CD4-positive, alpha-beta T cell (primary cell): ENCODE results near the gene UNKL. TPM values are rescaled to one million over a fixed set of nuclear protein-coding genes. Genes with fewer than 3 reads are reported as not detected.
A peak's percentile ranks its signal among the peaks of the same experiment; 100 is the strongest.

Experiments
- ATAC-seq: fragments of 200-7000 bp; cut with Tn5 transposase; one replicate; pipeline ENCODE4 v1.10.0; 2022; ENCODE audit warnings: mild to moderate bottlenecking; ENCODE audit not compliant: poor library complexity
- CTCF ChIA-PET: fragments of 350-600 bp; sonication (Branson Sonifier 250); formaldehyde crosslinking; loops from one replicate; lab custom pipeline; 2021; ENCODE audit warnings: antibody characterized with exemption, inconsistent platforms; lab: Charles Lee
- POLR2A ChIA-PET: fragments of 350-600 bp; sonication (Branson Sonifier 250); formaldehyde crosslinking; loops from one replicate; lab custom pipeline; 2021; ENCODE audit warnings: antibody characterized with exemption, inconsistent platforms; lab: Charles Lee
- DNase-seq, 14 experiments: peaks; one replicate each; pipeline ENCODE4 v3.0.0-alpha.2; 2013 to 2020; ENCODE audit warnings: mixed read lengths in 2 of 14
- H3K27ac ChIP-seq, 2 donors: one replicate each; pipeline versions ENCODE4 v1.5.1 to v1.7.0; 2013; ENCODE audit warnings: low read length in 2 of 2, low read depth in 1 of 2, mild to moderate bottlenecking in 1 of 2
- H3K27me3 ChIP-seq, 2 experiments: 1 replicate in 1 of 2; 2 replicates in 1 of 2; pipeline versions ENCODE4 v1.6.1 to v1.7.0; 2013; ENCODE audit warnings: low read length in 2 of 2, control low read depth in 1 of 2, mild to moderate bottlenecking in 1 of 2, moderate library complexity in 1 of 2; ENCODE audit not compliant: insufficient read depth in 2 of 2, control insufficient read depth in 1 of 2
- H3K36me3 ChIP-seq: one replicate; pipeline ENCODE4 v1.6.1; 2013; ENCODE audit warnings: low read length, control low read depth; ENCODE audit not compliant: insufficient read depth
- H3K4me1 ChIP-seq: one replicate; pipeline ENCODE4 v1.6.1; 2013; ENCODE audit warnings: low read length, control low read depth; ENCODE audit not compliant: insufficient read depth
- H3K4me3 ChIP-seq: one replicate; pipeline ENCODE4 v1.5.1; 2013; ENCODE audit warnings: mild to moderate bottlenecking, low read length, moderate library complexity
- H3K9me3 ChIP-seq, 2 experiments: 1 replicate in 1 of 2; 2 replicates in 1 of 2; pipeline versions ENCODE4 v1.6.1 to v1.7.0; 2013; ENCODE audit warnings: low read length in 2 of 2, mild to moderate bottlenecking in 2 of 2, control low read depth in 1 of 2, moderate library complexity in 1 of 2; ENCODE audit not compliant: control insufficient read depth in 1 of 2, insufficient read depth in 1 of 2
- H3K27ac Mint-ChIP-seq: one replicate; pipeline ENCODE4 v1.8.0; 2020; ENCODE audit warnings: mixed read lengths
- H3K27me3 Mint-ChIP-seq: one replicate; pipeline ENCODE4 v1.8.0; 2021; ENCODE audit warnings: mixed read lengths
- H3K36me3 Mint-ChIP-seq: one replicate; pipeline ENCODE4 v1.8.0; 2021; ENCODE audit warnings: low read depth, mixed read lengths
- H3K4me1 Mint-ChIP-seq: one replicate; pipeline ENCODE4 v1.8.0; 2021; ENCODE audit warnings: low read depth, mixed read lengths
- H3K4me3 Mint-ChIP-seq: one replicate; pipeline ENCODE4 v1.8.0; 2020; ENCODE audit warnings: mild to moderate bottlenecking, mixed read lengths
- H3K9me3 Mint-ChIP-seq: one replicate; pipeline ENCODE4 v1.8.0; 2020; ENCODE audit warnings: mixed read lengths
- CTCF ChIP-seq: fragments of 200-600 bp; IDR thresholded peaks from one replicate; pipeline ENCODE4 v1.8.0; 2022; ENCODE audit warnings: antibody characterized with exemption, mild to moderate bottlenecking
- intact Hi-C, 2 experiments: fragments of 100-400 bp; cut with DNase I in 1 of 2; cut with micrococcal nuclease in 1 of 2; formaldehyde crosslinking; loops; one replicate each; pipeline versions ENCODE4 v1.15.1 to v1.9.0; 2023 to 2025; cut with DNase I, micrococcal nuclease
- total RNA-seq, 174 experiments: library from RNA in 2 of 174; stranded (reverse) in 2 of 174; gene quantifications; one replicate each; pipeline ENCODE4 v1.2.3 and lab custom pipeline; 2021 to 2026

Gene UNKL
- total RNA-seq, 2 experiments from 2014 or later = 52.6 to 53.2 TPM

- H3K27ac ChIP-seq = no peak overlapping the region
- no peak for ATAC-seq
- Mint-ChIP-seq H3K4me1 (no peaks in the 10 kb centered on the region), H3K36me3 (no peaks in the 10 kb centered on the region), H3K27ac (no peak overlapping the region), H3K4me3 (no peak overlapping the region), H3K27me3 (no peaks in the 10 kb centered on the region), H3K9me3 (no peaks in the 10 kb centered on the region)
- H3K27me3 ChIP-seq = peaks cover 0 to 5% of the 10 kb centered on the region in 2 experiments
- no peak for DNase-seq
- CTCF ChIA-PET = no interaction called here
- intact Hi-C loops = no loop called here
- TF ChIP-seq CTCF = no peak
- peaks cover 7% of the 10 kb centered on the region for H3K4me1 ChIP-seq
- POLR2A ChIA-PET = no interaction called here
- H3K9me3 ChIP-seq = no peaks in the 10 kb centered on the region
- H3K4me3 ChIP-seq = no peak overlapping the region
- no peaks in the 10 kb centered on the region for H3K36me3 ChIP-seq
Measured at GRCh38 chr16:1435921-1436697, 21.6 kb upstream of the UNKL start.

GRCh38 chr16:1434644-1435592 lies 20.4 kb upstream of the UNKL start:
- no peak for DNase-seq
- ChIA-PET CTCF (no interaction called here), POLR2A (no interaction called here)
- Mint-ChIP-seq H3K4me3 (no peak overlapping the region), H3K36me3 (no peaks in the 10 kb centered on the region), H3K27ac (no peak overlapping the region), H3K9me3 (no peaks in the 10 kb centered on the region), H3K4me1 (no peaks in the 10 kb centered on the region), H3K27me3 (no peaks in the 10 kb centered on the region)
- Histone ChIP-seq H3K27me3 (peaks cover 0 to 5% of the 10 kb centered on the region in 2 experiments), H3K36me3 (no peaks in the 10 kb centered on the region), H3K9me3 (no peaks in the 10 kb centered on the region), H3K4me3 (no peak overlapping the region), H3K4me1 (peaks cover 7% of the 10 kb centered on the region), H3K27ac (no peak overlapping the region)
- intact Hi-C loops = no loop called here
- no peak for ATAC-seq
- TF ChIP-seq CTCF = no peak

GRCh38 chr16:1433756-1434155 lies 19.3 kb upstream of the UNKL start:
- DNase-seq (no peak), ATAC-seq (no peak)
- Histone ChIP-seq H3K9me3 (no peaks in the 10 kb centered on the region), H3K36me3 (no peaks in the 10 kb centered on the region), H3K27me3 (peaks cover 0 to 5% of the 10 kb centered on the region in 2 experiments), H3K27ac (no peak overlapping the region), H3K4me1 (peaks cover 9% of the 10 kb centered on the region), H3K4me3 (peak overlapping the region; percentile 39)
- intact Hi-C loops = no loop called here
- Mint-ChIP-seq H3K4me1 (no peaks in the 10 kb centered on the region), H3K36me3 (no peaks in the 10 kb centered on the region), H3K27ac (no peak overlapping the region), H3K9me3 (no peaks in the 10 kb centered on the region), H3K4me3 (no peak overlapping the region), H3K27me3 (no peaks in the 10 kb centered on the region)
- CTCF ChIA-PET = no interaction called here
- no peak for TF ChIP-seq CTCF
- POLR2A ChIA-PET = no interaction called here
